Neuronal stem cell (in vitro differentiated cells): ENCODE measurements around the gene NCAM2.

Experiments
- DNase-seq: peaks from one replicate; pipeline ENCODE4 v3.0.0-alpha.2; 2013; ENCODE audit warnings: low spot score
- H2AFZ ChIP-seq: one replicate; pipeline ENCODE4 v1.6.1; 2013; ENCODE audit warnings: mild to moderate bottlenecking, low read length, inconsistent platforms
- H2AK5ac ChIP-seq: 2 replicates; pipeline ENCODE4 v1.6.1; 2013; ENCODE audit warnings: low read depth, mild to moderate bottlenecking, inconsistent platforms, low read length, moderate library complexity, mixed read lengths
- H2BK120ac ChIP-seq: 2 replicates; pipeline ENCODE4 v1.6.1; 2013; ENCODE audit warnings: low read depth, mild to moderate bottlenecking, inconsistent platforms, low read length, moderate library complexity, mixed read lengths
- H2BK12ac ChIP-seq: one replicate; pipeline ENCODE4 v1.6.1; 2013; ENCODE audit warnings: low read length, inconsistent platforms
- H2BK15ac ChIP-seq: 2 replicates; pipeline ENCODE4 v1.6.1; 2013; ENCODE audit warnings: mild to moderate bottlenecking, low read length, inconsistent platforms, mixed read lengths
- H2BK5ac ChIP-seq: one replicate; pipeline ENCODE4 v1.6.1; 2013; ENCODE audit warnings: inconsistent platforms, mild to moderate bottlenecking, low read length, moderate library complexity
- H3K14ac ChIP-seq: one replicate; pipeline ENCODE4 v1.6.1; 2013; ENCODE audit warnings: low read length, inconsistent platforms
- H3K18ac ChIP-seq: 2 replicates; pipeline ENCODE4 v1.6.1; 2013; ENCODE audit warnings: low read length, inconsistent platforms
- H3K23ac ChIP-seq: 2 replicates; pipeline ENCODE4 v1.6.1; 2013; ENCODE audit warnings: low read depth, mild to moderate bottlenecking, mixed read lengths, low read length, inconsistent platforms; ENCODE audit not compliant: poor library complexity
- H3K27ac ChIP-seq: replicated peaks from 3 replicates; pipeline ENCODE4 v1.5.1; 2013; ENCODE audit warnings: low read length, inconsistent platforms
- H3K27me3 ChIP-seq, 3 experiments: 2 replicates each; pipeline ENCODE4 v1.6.1; 2013; ENCODE audit warnings: low read length in 3 of 3, mild to moderate bottlenecking in 2 of 3, inconsistent platforms in 1 of 3, low read depth in 1 of 3, mixed read lengths in 1 of 3, moderate library complexity in 1 of 3; ENCODE audit not compliant: control insufficient read depth in 3 of 3, insufficient read depth in 3 of 3
- H3K36me3 ChIP-seq, 2 donors: replicated peaks in 1 of 2; 2 replicates each; pipeline ENCODE4 v1.6.1; 2013; ENCODE audit warnings: low read length in 2 of 2; ENCODE audit not compliant: control insufficient read depth in 2 of 2, insufficient read depth in 2 of 2
- H3K4ac ChIP-seq: 2 replicates; pipeline ENCODE4 v1.6.1; 2013; ENCODE audit warnings: inconsistent platforms, mild to moderate bottlenecking, low read length, moderate library complexity
- H3K4me1 ChIP-seq, 2 donors: 1 replicate in 1 of 2; 2 replicates in 1 of 2; pipeline ENCODE4 v1.6.1; 2013; ENCODE audit warnings: low read length in 2 of 2, low read depth in 1 of 2; ENCODE audit not compliant: control insufficient read depth in 2 of 2, insufficient read depth in 1 of 2
- H3K4me2 ChIP-seq: one replicate; pipeline ENCODE4 v1.6.1; 2013; ENCODE audit warnings: mild to moderate bottlenecking, low read length, inconsistent platforms; ENCODE audit not compliant: insufficient read depth, poor library complexity, severe bottlenecking
- H3K4me3 ChIP-seq, 2 donors: 2 replicates each; pipeline ENCODE4 v1.5.1; 2013; ENCODE audit warnings: low read length in 2 of 2, mild to moderate bottlenecking in 2 of 2, inconsistent platforms in 1 of 2, moderate library complexity in 1 of 2
- H3K79me1 ChIP-seq: one replicate; pipeline ENCODE4 v1.6.1; 2013; ENCODE audit warnings: low read depth, mild to moderate bottlenecking, inconsistent platforms, low read length, moderate library complexity
- H3K9ac ChIP-seq: one replicate; pipeline ENCODE4 v1.6.1; 2013; ENCODE audit warnings: mild to moderate bottlenecking, low read depth, low read length, inconsistent platforms; ENCODE audit not compliant: poor library complexity
- H3K9me3 ChIP-seq, 2 donors: replicated peaks in 1 of 2; 2 replicates each; pipeline versions ENCODE3 to v1.6.1; 2013; ENCODE audit warnings: low read length in 2 of 2, mild to moderate bottlenecking in 2 of 2, inconsistent platforms in 1 of 2, low read depth in 1 of 2, mixed read lengths in 1 of 2, moderate library complexity in 1 of 2; ENCODE audit not compliant: control insufficient read depth in 2 of 2, insufficient read depth in 1 of 2
- H4K8ac ChIP-seq: one replicate; pipeline ENCODE4 v1.6.1; 2013; ENCODE audit warnings: low read depth, mild to moderate bottlenecking, inconsistent platforms, low read length, moderate library complexity
- H4K91ac ChIP-seq: one replicate; pipeline ENCODE4 v1.6.1; 2013; ENCODE audit warnings: low read length, low read depth, mild to moderate bottlenecking, inconsistent platforms; ENCODE audit not compliant: poor library complexity
- WGBS, 2 donors: extraction: QIAGEN DNeasy Blood & Tissue Kit; methylation state at CpG; one replicate each; pipeline ENCODE4 v1.1.7; 2013; ENCODE audit warnings: missing lambda C conversion rate in 2 of 2, mixed read lengths in 1 of 2; ENCODE audit not compliant: insufficient read length in 2 of 2, insufficient replicate concordance in 1 of 2; ENCODE audit errors: extremely low coverage in 2 of 2; 5-methylcytosine and 5-hydroxymethylcytosine counted together

Gene NCAM2

DNA sequence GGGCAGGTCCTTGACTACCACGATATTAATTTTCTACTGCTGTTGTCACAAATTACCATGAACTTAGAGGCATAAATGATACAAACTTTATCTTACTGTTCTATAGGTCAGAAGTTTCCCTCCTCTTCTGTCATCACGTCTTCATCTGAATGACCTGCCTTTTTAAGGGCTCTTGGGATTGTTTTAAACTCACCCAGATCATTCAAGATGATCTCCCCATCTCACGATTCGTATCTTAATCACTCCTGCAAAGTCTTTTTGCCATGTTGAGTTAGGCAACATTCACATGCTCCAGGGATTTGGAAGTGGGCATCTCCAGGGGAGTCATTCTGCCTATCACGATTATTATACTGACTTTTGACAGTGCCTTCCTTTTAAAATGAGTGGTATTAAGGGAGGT, 32.1 kb downstream of the NCAM2 start:
- no peak overlapping the region for H3K4ac ChIP-seq
- no peak overlapping the region for H2BK5ac ChIP-seq
- H2BK15ac ChIP-seq, result no peak overlapping the region
- no peak overlapping the region for H3K4me3 ChIP-seq
- no peak overlapping the region for H2BK120ac ChIP-seq
- no peak overlapping the region for H3K4me2 ChIP-seq
- H3K27ac ChIP-seq, result no peak overlapping the region
- peaks cover 0 to 8% of the 10 kb centered on the region in 2 donors for H3K4me1 ChIP-seq
- H2BK12ac ChIP-seq, result no peak overlapping the region
- no peaks in the 10 kb centered on the region for H3K36me3 ChIP-seq
- WGBS, 2 donors, result no CpG with 5 or more reads among the region's 5 CpGs
- no peak for DNase-seq
- H3K18ac ChIP-seq, result no peak overlapping the region
- no peak overlapping the region for H3K23ac ChIP-seq
- H4K8ac ChIP-seq, result no peak overlapping the region
- no peak overlapping the region for H2AFZ ChIP-seq
- H3K79me1 ChIP-seq, result no peaks in the 10 kb centered on the region
- no peak overlapping the region for H4K91ac ChIP-seq
- H3K9me3 ChIP-seq, result no peaks in the 10 kb centered on the region
- H3K9ac ChIP-seq, result no peak overlapping the region
- H3K27me3 ChIP-seq, result no peaks in the 10 kb centered on the region
- no peak overlapping the region for H2AK5ac ChIP-seq
- no peak overlapping the region for H3K14ac ChIP-seq

DNA sequence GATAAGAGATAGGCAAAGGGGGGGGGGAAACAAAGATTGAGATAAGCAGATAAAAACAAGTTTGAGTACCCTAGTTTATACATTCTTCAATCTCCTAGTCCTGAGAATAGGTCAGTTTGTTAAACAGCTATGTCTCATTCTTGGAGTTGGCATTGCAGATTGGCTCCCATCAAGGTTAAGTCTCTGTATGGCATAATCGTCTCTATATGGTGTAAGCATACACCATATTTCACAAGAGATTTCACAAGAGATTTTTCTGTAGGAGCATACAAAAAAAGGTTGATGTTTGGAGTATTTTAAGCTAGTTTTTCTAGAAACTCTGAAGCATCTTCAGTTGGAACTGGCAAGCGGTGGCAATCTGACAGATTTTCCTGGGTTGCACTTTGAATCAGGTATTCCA, 35.8 kb downstream of the NCAM2 start:
- Histone ChIP-seq H2BK5ac (no peak overlapping the region), H3K14ac (no peak overlapping the region), H2BK12ac (no peak overlapping the region), H3K4me2 (no peak overlapping the region), H3K18ac (no peak overlapping the region), H3K27me3 (no peaks in the 10 kb centered on the region), H2AK5ac (no peak overlapping the region), H3K4me3 (no peak overlapping the region), H2BK120ac (no peak overlapping the region), H3K4me1 (peaks cover 0 to 3% of the 10 kb centered on the region in 2 donors), H3K9ac (no peak overlapping the region), H4K91ac (no peak overlapping the region), H3K23ac (no peak overlapping the region), H3K9me3 (no peaks in the 10 kb centered on the region), H4K8ac (no peak overlapping the region), H3K79me1 (no peaks in the 10 kb centered on the region), H3K27ac (no peak overlapping the region), H3K4ac (no peak overlapping the region), H3K36me3 (no peaks in the 10 kb centered on the region), H2BK15ac (no peak overlapping the region), H2AFZ (no peak overlapping the region)
- no CpG with 5 or more reads among the region's 2 CpGs for WGBS, 2 donors
- no peak for DNase-seq

DNA sequence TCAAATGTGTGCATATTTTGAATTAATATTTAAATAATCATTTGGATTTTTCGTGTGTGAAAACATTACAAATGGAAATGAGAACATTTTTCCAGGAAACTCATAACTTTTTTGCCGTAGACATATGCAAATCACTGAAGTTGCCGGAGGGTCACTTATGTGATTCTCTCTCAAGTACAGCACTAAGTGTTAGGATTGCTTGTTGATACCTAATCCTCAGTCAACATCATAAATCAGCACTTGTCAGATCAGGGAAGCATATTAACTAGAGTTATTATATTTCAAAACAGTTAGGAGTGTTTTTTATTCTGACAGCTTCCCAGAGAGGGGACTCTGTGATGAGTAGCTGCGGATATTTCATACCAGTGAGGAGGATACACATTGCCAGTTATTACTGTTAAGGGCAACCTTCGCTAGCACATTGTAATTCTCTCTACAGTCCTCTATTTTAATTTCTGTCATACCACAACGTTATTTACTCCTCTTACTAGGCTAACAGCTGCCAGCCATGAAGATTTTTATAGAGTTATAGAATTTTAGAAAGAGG, 41.5 kb downstream of the NCAM2 start:
- no peak overlapping the region for H2AFZ ChIP-seq
- no peak overlapping the region for H2AK5ac ChIP-seq
- H3K14ac ChIP-seq, result no peak overlapping the region
- no peak overlapping the region for H2BK120ac ChIP-seq
- no peak overlapping the region for H3K23ac ChIP-seq
- no peaks in the 10 kb centered on the region for H3K27me3 ChIP-seq
- no peaks in the 10 kb centered on the region for H3K4me1 ChIP-seq
- no peaks in the 10 kb centered on the region for H3K36me3 ChIP-seq
- H3K9me3 ChIP-seq, result no peaks in the 10 kb centered on the region
- H4K8ac ChIP-seq, result no peak overlapping the region
- no peak overlapping the region for H2BK15ac ChIP-seq
- H3K9ac ChIP-seq, result no peak overlapping the region
- no CpG with 5 or more reads among the region's 6 CpGs for WGBS, 2 donors
- DNase-seq, result no peak
- H2BK12ac ChIP-seq, result no peak overlapping the region
- H2BK5ac ChIP-seq, result no peak overlapping the region
- H4K91ac ChIP-seq, result no peak overlapping the region
- H3K27ac ChIP-seq, result no peak overlapping the region
- no peak overlapping the region for H3K4me2 ChIP-seq
- no peak overlapping the region for H3K18ac ChIP-seq
- no peak overlapping the region for H3K4ac ChIP-seq
- no peaks in the 10 kb centered on the region for H3K79me1 ChIP-seq
- H3K4me3 ChIP-seq, result no peak overlapping the region

DNA sequence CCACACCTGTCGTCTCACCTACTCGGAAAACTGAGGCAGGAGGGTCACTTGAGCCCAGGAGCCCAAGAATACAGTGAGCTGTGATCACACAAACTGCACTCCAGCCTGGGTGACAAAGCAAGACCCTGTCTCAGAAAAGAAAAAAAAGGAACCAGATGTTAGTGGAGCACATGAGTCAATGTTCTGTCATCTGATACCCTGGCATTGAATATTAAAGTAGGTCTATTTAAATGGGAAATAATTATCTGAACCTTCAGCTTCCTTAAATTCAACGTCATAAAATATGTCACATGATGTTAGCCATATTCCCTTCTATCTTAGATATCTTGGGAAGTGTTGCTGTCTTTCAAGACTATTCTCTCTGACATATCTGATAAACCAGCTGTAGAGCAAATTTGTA, 47.3 kb downstream of the NCAM2 start:
- no peak overlapping the region for H2BK15ac ChIP-seq
- no peak overlapping the region for H3K4me2 ChIP-seq
- H2BK120ac ChIP-seq, result no peak overlapping the region
- no peak overlapping the region for H2AK5ac ChIP-seq
- DNase-seq, result no peak
- no peak overlapping the region for H3K4ac ChIP-seq
- no peak overlapping the region for H3K9ac ChIP-seq
- H3K18ac ChIP-seq, result no peak overlapping the region
- no peak overlapping the region for H3K23ac ChIP-seq
- H3K4me3 ChIP-seq, result no peak overlapping the region
- no peak overlapping the region for H3K14ac ChIP-seq
- WGBS, 2 donors, result no CpG with 5 or more reads among the region's 3 CpGs
- H3K4me1 ChIP-seq, result no peaks in the 10 kb centered on the region
- no peak overlapping the region for H4K91ac ChIP-seq
- H3K36me3 ChIP-seq, result no peaks in the 10 kb centered on the region
- H4K8ac ChIP-seq, result no peak overlapping the region
- no peak overlapping the region for H3K27ac ChIP-seq
- H3K79me1 ChIP-seq, result no peaks in the 10 kb centered on the region
- H2BK5ac ChIP-seq, result no peak overlapping the region
- no peaks in the 10 kb centered on the region for H3K27me3 ChIP-seq
- H2AFZ ChIP-seq, result no peak overlapping the region
- H2BK12ac ChIP-seq, result no peak overlapping the region
- H3K9me3 ChIP-seq, result no peaks in the 10 kb centered on the region
